ENCODE measurements around the gene ABTB2.
"Not testable (repeated sequence)": the region's sequence is repeated elsewhere in the genome, so short reads cannot be mapped to it uniquely, and the experiment has no call there.

The ABTB2 gene

DNA sequence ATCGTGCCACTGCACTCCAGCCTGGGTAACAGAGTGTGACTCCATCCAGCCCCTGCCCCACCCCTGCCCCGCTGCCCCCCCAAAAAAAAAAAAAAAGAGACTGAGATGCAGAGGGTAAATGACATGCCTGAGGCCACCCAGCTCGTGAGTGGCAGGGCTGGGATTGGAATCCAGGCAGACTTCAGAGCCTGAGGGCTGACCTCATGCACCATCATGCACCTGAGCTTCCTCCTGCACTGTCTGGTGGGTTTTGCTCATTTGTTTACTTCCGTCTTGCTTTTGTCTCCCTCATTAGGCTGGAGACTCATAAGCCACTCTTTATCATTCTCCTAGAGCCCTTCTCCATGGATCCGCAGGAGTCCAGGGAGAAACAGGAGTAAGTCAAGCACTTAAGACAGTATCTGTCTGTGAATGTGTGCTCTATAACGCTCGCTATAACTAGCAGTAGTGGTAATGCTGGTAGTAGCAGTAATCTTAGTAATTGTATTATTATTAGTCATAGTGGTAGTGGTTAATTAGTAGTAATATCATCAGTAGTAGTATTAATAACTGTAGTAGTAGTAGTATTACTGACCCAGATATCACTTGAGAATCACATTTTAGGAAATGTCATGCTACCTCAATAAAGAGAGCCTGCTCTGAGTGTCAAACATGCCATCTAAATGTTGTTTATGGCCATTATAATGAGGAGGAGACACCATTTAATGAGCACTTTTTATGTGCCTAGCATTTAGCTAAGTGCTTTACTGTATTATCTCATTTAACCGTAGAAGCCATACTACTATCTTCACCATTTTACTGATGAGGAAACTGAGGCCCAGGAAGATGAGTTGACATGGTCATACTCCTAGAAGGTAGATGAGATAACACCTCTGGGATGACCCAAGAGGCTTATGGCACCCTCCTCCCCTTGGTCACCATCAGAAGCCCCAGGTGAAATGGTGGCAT, 167.3 kb downstream of the ABTB2 start:
- no peak for DNase-seq (ENCODE audit: low read depth)

DNA sequence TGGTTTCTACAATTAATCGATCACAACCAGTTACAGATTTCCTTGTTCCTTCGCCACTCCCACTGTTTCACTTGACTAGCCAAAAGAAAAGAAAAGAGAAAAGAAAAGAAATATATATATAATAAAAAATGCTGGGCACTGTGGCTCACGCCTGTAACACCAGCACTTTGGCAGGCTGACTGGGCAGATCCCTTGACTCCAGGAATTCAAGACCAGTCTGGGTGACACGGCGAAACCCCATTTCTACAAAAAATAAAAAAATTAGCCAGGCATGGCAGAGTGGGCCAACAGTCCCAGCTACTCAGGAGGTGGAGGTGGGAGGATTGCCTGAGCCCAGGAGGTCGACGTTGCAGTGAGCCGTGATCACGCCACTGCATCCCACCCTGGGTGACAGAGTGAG, 168.6 kb downstream of the ABTB2 start:
- no peak for DNase-seq (ENCODE audit: low read depth)

DNA sequence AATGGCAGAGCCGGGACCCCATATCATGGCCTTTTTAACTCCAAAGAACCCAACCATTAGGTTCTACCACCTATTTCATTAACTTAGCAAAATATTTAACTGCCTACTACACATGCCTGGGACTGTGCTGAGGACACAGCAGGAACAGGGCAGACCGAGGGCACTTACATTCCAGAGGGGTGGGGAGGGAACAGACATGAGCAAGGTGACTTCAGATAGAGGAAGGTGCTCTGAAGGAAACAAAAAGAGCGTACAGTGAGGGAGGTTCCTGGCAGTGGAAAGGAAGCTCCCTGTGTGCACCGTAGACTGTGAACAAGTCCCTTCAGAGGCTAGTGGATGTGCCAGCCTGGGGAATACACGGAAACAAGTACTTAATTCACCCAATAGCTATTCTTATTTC, 169.6 kb downstream of the ABTB2 start:
- DNase-seq (ENCODE audit: low read depth), result no peak

DNA sequence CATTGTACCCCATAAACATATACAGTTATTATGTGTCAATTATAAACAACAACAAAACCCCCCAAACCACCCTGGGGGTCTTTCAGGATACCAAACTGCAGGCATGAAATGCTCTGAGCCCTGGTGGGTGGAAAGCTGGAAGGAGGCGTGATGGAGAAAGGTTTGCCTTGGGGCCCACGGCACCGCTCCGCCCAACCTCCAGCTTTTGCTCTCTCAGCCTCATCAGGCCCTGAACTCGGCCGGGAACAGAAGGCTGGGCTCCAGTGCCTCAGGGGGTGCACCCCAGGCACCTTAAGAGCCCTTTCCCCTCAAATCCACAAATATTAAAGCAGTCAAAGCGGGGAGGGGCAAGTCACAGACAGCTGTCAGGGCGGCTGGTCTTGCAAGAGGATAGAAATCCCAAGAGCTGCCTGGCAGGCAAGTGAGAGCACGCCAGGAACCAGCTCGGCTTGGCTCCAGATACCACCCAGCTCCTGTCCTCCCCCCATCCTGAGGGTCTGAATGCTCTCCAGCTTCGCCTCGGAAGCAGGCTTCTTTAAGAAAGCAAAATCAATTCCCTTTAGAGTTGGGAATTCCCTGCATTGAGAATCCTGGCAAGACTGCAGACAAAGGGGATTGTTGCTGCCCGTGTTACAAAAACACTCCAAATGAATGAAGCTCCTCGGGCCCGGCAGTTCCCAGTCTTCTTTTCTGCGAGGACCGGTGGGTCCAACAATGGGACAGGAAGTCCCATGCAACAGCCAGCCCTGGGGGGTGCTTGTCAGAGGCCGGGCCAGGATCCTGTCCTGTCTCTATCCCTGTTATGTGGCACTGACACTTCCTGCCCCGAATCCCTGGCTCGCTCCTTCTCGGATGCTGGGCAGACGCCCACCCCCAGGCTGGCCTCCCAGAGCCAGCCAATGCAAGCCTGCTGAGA, 171.6 kb downstream of the ABTB2 start:
- DNase-seq (ENCODE audit: low read depth), result no peak

DNA sequence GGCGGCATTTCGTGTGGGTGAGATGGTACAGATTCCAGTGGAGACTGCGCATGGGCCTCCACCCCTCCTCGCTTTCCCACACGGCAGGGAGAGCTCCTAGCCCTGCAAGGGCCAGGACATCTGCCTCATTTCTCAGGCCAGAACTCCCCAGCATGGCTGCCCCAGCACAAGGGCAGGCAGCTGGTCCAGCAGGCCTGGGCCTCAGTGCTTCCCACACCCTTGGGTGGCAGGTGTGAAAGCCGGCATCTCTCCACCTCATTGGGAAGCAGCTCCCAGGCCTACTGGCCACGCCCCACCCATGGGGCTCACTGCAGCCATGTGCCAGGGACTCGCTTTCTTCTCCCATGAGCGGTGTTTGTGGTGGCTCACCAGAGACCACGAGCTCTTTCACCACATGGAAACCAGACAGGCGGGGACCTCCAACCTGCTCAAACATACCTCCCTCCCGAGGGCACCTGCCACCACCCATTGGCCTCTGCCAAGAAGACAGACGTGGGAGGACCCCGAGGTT, 173.2 kb downstream of the ABTB2 start:
- no peak for DNase-seq (ENCODE audit: low read depth)

DNA sequence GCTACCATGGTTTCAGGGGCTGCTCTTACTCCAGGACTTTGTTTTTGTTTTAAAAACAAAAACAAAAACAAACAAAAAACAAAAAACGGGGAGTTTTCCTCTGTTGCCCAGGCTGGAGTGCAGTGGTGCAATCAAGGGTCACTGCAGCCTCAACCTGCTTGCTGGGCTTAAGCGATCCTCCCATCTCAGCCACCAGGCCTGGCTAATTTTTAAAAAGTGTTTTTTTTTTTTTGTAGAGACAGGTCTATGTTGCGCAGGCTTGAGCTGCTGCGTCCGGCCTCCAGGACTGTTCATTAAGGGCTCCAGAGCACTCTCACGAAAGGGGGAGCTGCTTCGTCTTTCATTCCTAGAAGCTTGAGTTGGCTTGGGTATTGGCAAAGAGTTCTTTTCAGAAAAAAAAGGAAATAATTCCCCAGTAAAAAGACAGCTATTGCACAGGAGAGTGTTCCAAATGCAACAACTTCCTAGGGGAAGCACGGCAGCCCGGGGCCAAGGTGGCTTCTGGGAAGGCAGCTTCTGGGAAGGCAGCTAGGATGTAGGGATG, 173.9 kb downstream of the ABTB2 start:
- DNase-seq (ENCODE audit: low read depth), result no peak

DNA sequence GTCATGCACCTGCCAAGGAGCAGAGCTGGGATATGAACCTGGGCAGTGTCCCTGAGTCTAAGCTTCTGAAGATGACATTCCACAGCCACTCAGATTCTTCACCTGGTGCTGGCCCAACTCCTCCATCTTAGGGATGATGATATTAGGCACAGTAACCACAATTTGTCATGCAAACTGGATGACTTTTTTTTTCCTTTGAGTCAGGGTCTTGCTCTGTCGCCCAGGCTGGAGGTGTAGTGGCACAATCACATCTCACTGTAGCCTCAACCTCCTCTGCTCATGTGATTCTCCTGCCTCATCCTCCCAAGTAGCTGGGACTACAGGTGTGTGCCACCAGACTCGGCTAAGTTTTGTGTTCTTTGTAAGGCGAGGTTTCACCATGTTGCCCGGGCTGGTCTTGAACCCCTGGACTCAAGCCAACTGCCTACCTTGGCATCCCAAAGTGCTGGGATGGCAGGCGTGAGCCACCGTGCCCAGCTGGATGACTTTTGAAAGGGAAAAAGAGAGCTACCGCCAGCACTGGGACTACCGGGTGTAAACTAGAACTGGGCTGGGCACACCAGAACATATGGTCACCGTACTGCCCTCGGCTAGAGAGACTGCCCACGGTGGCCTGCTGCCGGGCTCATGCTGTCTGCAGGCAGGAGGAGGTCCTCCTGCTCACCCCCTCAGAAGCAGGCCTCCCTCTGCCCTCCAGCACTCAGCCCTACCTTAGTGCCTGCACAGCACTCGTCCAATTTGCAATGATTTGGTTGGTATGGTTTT, 174.7 kb downstream of the ABTB2 start:
- DNase-seq (ENCODE audit: low read depth), result no peak

DNA sequence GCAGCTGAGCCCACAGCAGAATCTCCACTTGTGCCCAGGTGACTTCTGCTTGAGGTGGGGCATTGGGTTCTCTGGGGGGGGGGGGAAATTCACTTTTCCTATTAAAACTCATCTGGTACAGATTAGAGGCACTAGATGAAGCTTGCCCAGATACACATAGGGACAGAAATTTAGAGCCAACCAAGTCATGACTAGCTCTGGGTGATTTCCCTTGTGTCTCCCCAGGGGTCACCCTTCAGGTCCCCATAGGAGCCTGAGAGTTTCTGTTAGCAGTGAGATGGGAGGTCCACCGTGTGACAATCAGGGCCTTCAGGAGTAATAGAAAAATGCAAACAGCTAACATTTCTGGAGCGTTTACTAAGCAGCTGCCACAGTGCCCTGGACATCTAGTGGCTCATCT, 175.4 kb downstream of the ABTB2 start:
- DNase-seq (ENCODE audit: low read depth), result no peak

DNA sequence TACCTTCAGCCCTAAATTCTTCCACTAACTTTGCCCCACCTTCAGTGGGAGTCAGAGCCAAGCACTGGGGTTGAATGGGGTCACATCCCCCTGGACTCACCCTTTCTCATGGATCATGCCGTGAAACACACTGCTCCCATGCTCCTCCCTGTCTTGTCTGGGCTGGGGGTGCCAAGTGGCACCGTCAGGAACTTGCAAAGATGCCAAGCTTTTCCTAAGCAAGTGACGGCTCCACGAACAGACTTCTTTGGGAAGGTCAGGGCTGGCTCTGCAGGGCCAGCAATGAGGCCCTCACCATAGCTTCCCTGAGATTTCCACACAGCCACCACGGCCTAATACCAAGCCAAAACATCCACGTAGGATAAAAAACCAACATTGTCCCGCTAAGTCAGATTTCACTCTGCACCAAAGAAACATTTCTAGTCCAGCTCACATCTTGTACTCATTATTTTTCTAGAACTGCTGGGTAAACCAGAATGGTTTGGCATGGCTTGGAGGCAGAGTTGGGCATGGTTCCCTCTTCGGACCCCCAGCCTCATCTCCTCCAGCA, 175.9 kb downstream of the ABTB2 start:
- DNase-seq (ENCODE audit: low read depth), result peak; percentile 51

DNA sequence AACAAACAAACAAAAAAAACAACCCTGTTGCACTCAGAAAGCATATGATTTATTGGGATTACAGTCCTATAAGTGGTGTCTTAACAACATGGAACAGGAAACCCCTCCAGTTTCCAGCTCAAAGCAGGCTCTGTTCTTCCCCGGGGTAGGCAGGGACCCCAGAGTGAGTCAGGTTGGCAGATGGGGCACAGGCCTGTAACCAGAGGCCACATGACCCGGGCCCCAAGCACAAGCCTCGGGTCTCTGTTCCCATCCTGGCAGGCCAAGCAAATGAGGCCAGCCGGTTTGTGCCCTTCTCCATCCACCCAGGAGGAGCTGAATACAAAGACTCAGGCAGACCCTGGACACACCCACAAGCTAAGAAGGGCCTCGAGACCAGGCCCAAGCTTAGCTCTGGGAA, 176.6 kb downstream of the ABTB2 start:
- no peak for DNase-seq (ENCODE audit: low read depth)

DNA sequence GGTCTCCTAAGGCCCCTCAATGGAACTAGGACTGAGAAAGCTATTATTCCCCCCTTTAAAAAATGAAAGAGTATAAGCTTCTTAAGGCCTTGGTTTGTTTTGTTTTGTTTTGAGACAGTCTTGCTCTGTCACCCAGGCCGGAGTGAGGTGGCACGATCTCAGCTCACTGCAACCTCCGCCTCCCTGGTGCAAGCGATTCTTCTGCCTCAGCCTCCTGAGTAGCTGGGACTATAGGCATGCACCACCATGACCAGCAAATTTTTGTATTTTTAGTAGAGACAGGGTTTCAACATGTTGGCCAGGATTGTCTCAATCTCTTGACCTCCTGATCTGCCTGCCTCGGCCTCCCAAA, 177.0 kb downstream of the ABTB2 start:
- DNase-seq (ENCODE audit: low read depth), result not testable (repeated sequence)

DNA sequence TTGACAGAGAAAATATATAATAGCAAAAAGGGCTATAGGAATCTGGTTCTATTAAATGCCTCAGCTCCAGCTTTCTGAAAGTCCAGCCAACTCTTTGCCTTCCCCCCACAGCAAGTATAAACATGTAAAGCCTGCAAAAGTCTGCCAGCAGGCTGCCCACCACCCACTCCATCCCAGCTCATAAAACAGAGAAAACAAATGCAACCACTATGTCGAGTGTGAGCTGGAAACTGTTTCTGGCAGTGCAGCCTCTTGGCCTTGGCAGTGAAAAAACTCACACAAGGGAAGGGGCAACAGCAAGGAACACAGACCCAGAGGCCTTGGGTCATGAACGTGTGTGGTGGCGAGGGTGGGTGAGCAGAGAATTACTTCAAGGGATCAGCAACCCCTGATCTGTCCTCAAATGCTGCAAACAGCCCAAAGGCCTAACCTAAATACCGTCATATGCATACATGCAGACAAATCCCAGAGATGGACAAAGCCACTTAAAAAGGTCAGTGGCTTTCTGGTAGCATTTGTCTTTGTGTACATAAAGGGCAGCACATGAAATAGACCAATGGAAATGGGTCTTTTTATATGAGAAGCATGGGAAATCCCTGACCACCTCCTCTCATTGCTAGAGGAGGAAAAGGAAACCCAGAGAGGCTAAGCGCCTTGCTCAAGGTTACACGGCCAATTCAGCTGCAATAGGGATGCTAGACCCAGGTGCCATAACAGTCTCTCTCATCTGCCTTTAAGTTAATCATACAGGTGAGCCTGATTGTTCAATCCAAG, 177.6 kb downstream of the ABTB2 start:
- DNase-seq (ENCODE audit: low read depth), result no peak

DNA sequence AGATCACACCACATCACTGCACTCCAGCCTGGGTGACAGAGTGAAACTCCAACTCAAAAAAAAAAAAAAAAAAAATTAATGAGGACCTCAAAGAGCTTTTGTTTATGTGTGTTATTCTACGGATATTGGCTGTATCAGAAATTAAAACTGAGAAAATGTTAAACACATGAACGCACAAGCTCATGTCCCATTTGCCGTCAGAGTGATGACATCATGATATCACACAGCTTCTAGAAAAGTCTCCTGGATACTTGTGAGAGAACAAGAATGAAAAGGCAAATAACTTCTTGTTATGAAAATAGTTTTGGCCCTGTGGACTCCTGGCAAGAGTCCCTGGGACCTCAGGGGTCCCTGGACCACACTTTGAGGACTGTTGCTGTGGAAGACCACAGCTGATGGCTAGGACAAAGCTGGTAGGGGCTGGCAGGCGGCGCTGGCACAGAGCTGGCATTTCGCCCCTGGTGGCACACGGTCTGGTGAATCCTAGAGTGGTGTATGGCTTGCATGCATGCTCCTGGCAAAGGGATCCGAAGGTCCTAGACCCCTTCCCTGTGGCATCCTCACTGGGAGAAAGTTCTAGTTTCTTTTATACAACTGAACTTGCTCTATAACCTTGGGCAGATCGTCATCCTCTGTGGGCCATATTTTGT, 178.7 kb downstream of the ABTB2 start:
- no peak for DNase-seq (ENCODE audit: low read depth)

DNA sequence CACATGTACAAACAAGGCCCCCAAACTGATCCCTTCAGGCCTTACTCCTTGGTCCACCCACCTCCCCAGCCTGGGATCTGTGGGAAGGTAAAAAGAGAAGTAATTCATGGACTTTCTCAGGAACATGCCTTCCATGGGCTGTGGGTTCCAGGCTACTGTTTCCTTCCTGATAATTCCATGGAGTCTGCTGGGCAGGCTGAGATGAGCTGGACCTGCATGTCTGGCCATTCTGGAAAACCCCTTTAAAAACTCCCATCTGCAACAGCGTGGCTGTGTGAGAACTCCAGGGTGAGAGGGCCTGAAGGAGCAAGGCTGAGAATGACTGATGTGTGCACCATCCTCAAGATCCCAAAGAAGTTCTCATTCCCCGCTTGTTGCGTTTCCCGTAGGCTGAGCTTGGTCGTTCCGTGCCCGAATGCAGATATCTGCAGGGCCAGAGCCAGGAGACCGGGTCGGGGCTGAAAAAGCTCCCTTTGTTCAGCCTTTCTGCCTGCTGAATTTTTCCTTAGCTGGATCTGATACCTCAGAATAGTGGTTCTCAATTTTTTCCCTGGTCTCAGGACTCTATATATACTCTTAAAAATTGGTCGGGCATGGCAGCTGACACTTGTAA, 179.5 kb downstream of the ABTB2 start:
- DNase-seq (ENCODE audit: low read depth), result no peak

DNA sequence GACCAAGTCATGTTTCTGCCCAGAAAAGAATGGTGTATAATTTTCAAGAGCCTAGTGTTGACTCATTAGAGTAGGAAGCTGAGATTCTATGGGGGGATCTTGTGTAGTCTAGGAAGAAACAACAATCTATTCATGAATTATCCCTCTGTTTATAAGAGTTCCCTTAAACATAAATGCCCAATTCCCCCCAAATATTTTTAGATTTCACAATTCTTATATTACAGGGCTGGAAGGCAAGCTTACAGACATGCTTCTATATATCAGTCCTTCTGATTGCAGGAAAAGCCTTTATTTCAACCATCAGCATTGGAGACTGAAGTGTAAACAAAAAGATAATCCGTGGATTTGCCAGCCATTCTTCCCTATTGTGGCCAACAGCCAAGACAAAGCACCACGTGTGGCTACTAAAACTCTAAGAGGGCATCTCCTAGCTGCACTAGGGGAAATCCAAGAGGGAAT, 181.0 kb downstream of the ABTB2 start:
- DNase-seq (ENCODE audit: low read depth), result no peak

DNA sequence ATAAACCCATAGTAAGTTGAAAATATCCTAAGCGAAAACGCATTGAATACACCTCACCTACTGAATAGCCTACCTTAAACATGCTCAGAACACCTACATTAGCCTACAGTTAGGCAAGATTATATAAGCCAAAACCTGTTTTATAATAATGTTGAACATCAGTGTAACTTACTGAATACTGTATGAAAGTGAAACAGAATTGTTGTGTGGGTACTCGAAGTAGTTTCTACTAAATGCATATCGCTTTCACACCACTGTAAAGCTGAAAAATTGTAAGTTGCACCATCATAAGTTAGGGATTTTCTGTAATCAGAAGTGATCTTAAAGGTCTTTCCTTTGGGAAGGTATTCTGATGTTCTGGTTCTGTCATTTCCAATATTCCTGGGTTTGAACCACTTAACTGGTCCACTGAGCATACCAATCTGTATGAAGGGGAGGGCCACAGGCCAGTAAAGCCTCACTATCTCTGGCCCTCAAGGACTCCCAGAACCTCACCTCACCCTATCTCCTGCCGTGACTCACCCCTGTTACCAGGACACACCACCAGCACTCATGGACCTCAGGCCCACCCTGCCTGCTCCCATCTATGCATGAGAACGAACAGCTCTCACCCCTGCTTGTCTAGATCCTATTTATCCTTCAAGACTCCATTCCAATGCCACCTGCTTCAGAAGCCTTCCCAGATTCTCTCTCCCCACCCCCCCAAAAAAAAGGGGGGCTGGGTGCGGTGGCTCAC, 182.4 kb downstream of the ABTB2 start:
- no peak for DNase-seq (ENCODE audit: low read depth)

DNA sequence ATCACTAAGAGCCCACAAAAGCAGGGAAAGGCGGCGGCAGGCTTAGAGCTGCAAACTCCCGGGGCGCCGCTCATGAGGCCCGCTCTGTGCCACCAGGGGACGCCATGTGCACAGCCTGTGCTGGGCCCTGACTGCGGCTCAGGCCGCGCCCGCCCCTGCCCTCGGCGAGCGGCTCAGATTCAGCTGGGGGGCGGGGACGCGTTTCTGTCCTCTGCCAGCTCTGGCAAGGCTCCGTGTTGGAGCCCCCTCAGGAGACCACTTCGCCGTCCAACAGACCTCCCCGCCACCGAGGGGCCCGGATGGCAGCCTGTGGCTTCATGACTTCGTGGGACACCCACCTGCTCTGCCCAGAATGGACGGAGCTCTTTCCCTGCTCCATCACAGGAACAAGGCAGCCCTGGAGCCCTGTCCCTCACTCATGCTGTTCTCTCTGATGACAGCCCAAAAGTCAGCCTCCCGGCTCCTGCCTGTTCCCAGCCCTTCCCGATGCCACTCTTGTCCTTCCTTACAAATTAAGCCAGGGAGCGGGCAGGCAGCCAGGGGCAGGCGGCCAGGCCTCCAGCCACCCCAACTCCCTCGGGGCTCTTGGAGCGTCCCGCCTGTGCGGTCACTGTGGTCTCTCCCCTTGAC, 183.3 kb downstream of the ABTB2 start:
- DNase-seq (ENCODE audit: low read depth), result peak; percentile 45

DNA sequence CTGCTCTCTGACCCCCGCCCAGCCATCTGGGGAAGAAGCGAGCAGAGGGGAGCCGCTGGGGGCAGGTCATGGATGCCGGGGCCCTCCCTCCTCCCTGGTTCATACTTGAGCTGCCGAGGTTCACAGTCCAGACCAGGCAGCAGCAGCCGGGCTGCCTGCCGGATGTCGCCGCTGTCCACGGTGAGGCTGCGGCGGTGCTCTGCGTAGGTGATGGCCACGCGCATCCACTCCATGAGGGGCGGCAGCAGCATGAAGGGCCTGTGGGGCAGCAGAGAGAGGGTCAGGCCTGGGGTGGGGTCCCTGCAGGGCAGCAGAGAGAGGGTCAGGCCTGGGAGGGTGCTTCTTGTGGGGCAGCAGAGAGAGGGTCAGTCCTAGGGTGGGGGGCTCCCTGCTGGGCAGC, 184.8 kb downstream of the ABTB2 start:
- DNase-seq (ENCODE audit: low read depth), result no peak

All from fibroblast of gingiva (primary cell).